SU-DHL-6 (cell line): ENCODE measurements around the gene ST8SIA4.

ENCODE experiments used
- CTCF ChIP-seq: fragments of 200-600 bp; sonication (generic); IDR thresholded peaks from one replicate; pipeline ENCODE4 v1.5.1; 2017; ENCODE audit warnings: antibody characterized with exemption, mild to moderate bottlenecking, low read length, moderate library complexity; ENCODE audit not compliant: insufficient read depth, poor library complexity, severe bottlenecking
- EZH2phosphoT487 ChIP-seq: fragments of 200-600 bp; sonication (generic), shearing (Covaris generic); conservative IDR thresholded peaks from 2 replicates; pipeline ENCODE4 v1.6.1; 2018; ENCODE audit warnings: mild to moderate bottlenecking, antibody characterized with exemption, low read length, moderate library complexity, mixed read lengths

- no peak for TF ChIP-seq CTCF
- TF ChIP-seq EZH2phosphoT487: no peak
These were observed 144.3 kb downstream of the ST8SIA4 start for GRCh38 chr5:100758780-100759179.
